ENCODE data around the gene ZFP1. TPM values are rescaled to one million over a fixed set of nuclear protein-coding genes. Genes with fewer than 3 reads are reported as not detected.

Gene ZFP1
- total RNA-seq, 6 donors from 2014 or later, result 4.2 to 10.8 (median 7.0) TPM

DNA sequence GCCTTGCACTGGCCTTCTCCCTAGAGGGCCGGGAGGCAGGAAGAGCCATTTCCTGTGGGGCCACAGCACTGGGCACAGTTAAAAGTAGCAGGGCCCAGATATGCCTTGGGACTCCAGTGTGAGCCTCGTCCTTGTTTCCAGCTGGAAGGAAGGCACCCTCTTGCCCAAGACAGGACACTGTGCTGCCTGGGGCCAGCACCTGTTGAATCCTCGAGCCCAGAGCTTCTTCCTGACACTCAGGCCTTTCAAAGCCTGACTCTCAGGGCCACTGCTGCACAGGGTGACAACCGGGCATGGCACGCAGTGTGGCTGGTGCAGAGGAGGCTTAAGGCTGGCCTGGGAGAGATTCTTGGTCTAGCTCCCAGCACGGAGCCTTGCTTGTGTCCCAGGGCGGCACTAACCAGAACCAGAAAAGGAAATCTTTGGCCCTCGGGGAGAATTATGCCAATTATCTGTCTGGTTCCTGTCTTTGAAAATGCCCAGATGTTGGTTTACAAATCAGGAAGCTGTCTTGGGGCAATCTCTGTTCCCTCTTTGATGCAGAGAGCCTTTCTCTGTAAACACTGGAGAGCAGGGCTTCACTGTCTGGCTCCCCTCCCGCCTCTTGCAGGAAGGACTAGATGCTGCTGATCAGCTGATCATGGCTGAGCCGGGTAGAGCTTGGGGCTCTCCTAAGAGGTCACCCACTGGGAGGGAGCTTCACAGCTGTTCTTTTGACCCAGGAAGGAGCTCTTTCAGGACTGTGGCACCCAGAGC, 42.8 kb upstream of the ZFP1 start:
- H3K4me3 ChIP-seq, result no peak overlapping the region
- ATAC-seq (ENCODE audit: low FRiP score in 2 of 2) (peak; percentile 37 to 62), DNase-seq (peak in 1 of 2 donors; percentile 72)
- H3K27me3 ChIP-seq, result no peaks in the 10 kb centered on the region
- WGBS, 2 donors, result 41 to 43% methylated on average over 4 to 9 of the region's 10 CpGs
- TF ChIP-seq EP300 (IDR thresholded peaks at IDR 0.05) (no peak), CTCF (IDR thresholded peaks at IDR 0.05) (no peak), POLR2A (IDR thresholded peaks at IDR 0.05) (peak in 1 of 4 donors; percentile 15), POLR2AphosphoS5 (IDR thresholded peaks at IDR 0.05) (peak in 1 of 2 donors; percentile 69)
- H3K9me3 ChIP-seq, result no peaks in the 10 kb centered on the region
- no peaks in the 10 kb centered on the region for H3K36me3 ChIP-seq
- peaks cover 43 to 64% (median 61%) of the 10 kb centered on the region in 4 donors for H3K4me1 ChIP-seq
- H3K27ac ChIP-seq, result peak overlapping the region; percentile 70 to 90 (median 82)

DNA sequence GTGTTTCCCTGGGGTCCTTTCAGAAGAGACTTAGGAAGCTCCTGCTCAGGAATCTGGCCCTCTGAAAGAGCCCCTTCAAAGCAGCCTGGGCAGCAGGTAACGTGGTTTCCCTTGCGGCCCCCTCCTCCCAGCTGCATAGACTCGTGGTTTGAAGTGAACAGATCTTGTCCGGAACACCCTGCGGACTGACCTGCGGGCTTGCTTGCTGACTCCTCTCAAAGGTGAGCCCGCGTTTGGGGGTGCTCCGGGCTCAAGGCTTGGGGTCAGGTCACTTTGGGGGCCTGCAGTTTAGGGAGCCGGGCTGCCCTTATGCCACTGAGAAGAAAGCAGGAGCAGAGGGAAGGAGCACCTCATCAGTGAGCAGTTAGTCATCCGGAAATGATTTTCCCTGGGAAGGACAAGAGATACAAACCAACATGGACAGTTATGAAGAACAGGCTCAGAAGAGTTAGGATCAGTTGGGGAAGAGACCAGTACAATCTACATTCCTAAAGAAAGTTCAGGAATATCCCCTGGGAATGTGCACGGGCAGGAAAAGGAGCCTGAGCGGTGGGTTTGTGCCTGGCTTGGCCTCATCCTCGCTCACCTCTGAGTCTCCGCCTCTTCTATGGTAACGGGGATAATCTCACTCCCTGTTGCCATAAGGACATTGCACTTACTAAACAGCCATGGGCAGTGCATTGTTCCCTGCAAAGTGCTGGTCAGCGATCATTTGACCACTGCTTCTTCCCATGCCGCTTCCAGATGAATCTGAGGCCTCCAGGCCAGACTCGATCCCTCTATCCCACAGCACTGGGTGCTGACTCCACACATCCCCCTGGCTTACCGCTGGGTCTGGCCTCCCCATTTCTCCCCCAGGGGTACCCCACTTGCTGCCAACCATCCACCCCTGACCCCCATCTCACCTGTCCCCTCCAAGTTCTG, 41.7 kb upstream of the ZFP1 start:
- peaks cover 55 to 74% (median 72%) of the 10 kb centered on the region in 4 donors for H3K4me1 ChIP-seq
- ATAC-seq (ENCODE audit: low FRiP score in 2 of 2) (no peak), DNase-seq (no peak)
- peak overlapping the region; percentile 70 to 90 (median 82) for H3K27ac ChIP-seq
- H3K9me3 ChIP-seq, result no peaks in the 10 kb centered on the region
- 92 to 96% methylated on average over 17 to 20 of the region's 20 CpGs for WGBS, 2 donors
- no peak for TF ChIP-seq CTCF (IDR thresholded peaks at IDR 0.05)
- TF ChIP-seq POLR2AphosphoS5 (IDR thresholded peaks at IDR 0.05), result no peak
- no peak for TF ChIP-seq POLR2A (IDR thresholded peaks at IDR 0.05)
- TF ChIP-seq EP300 (IDR thresholded peaks at IDR 0.05), result no peak
- no peaks in the 10 kb centered on the region for H3K36me3 ChIP-seq
- no peaks in the 10 kb centered on the region for H3K27me3 ChIP-seq
- no peak overlapping the region for H3K4me3 ChIP-seq

DNA sequence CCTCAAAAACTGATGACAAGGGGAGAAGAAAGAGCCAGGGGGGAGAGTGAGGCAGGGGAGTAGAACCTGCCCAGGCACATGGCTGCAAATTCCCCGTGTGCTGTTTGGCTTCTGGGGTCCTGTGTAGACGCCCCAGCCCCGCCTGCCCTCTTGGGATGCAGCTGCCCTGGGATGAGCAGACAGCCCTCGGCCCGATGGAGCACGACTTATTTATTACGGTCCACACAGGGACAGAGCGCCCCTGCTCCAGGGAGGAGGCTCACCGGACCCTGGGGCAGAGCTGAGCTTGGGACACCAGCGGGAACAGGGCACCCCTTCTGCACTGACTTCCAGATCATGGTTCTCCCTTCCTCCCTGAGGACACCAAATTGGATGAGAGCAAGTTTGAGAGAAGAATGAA, 40.8 kb upstream of the ZFP1 start:
- 65 to 92% methylated on average over 3 to 10 of the region's 10 CpGs for WGBS, 2 donors
- no peak for TF ChIP-seq CTCF (IDR thresholded peaks at IDR 0.05)
- TF ChIP-seq EP300 (IDR thresholded peaks at IDR 0.05), result no peak

DNA sequence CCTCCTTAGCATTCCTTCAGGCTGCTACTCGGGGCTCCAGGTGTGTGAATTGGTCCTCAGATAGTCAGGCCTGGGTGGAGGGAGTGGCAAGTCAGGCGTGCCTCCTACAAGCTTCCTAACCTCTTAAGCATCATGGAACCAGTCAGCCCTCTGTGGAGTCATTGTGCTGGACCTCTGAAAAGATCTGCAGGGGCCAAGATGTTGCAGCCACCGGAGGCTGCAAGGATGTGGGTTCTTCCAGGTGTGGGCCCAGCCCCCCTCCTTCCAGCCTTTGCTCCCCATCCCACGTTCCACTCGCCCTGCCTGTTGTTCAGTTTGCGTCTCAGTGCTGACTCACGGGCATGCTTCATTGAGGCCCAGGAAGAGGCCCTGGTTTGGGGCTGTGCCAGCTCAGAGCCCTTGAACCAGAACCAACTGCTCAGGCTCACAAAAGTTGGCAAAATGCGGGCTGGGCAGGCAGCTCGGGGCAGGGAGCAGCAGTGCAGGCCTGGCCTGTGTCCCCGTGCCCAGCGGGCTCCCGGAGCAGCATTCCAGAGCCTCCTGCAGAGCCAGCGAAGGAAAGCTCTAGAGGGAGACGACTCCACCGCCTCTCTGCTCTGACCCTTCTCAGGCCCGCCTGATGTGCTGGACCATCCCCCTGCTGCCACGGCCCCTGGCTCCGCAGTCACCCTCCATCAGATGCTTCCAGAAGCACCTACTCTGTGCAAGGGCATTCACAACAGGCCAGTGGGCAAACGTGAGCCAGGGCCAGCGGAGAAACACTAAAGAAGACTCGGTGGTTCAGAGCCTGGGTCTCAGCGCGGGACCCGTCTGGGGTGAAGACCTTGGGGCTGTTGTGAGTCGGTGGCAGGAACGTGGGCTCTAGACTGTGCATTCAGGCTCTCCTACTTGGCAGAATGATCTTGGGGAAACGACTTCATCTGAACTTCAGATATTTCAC, 39.3 kb upstream of the ZFP1 start:
- TF ChIP-seq EP300 (IDR thresholded peaks at IDR 0.05), result no peak
- TF ChIP-seq POLR2AphosphoS5 (IDR thresholded peaks at IDR 0.05), result peak; percentile 54 to 65
- peak in 1 of 6 experiments; percentile 3 for TF ChIP-seq CTCF (IDR thresholded peaks at IDR 0.05)
- TF ChIP-seq POLR2A (IDR thresholded peaks at IDR 0.05), result peak in 1 of 4 donors; percentile 32
- Histone ChIP-seq H3K4me3 (no peak overlapping the region), H3K27ac (peak overlapping the region; percentile 54 to 90 (median 68)), H3K9me3 (no peaks in the 10 kb centered on the region), H3K4me1 (peaks cover 58 to 92% (median 87%) of the 10 kb centered on the region in 4 donors), H3K27me3 (no peaks in the 10 kb centered on the region), H3K36me3 (peaks cover 0 to 3% (median 0%) of the 10 kb centered on the region in 4 donors)
- WGBS, 2 donors, result 50 to 56% methylated on average over 15 to 27 of the region's 27 CpGs
- peak; percentile 84 to 95 for DNase-seq
- peak; percentile 22 to 72 for ATAC-seq (ENCODE audit: low FRiP score in 2 of 2)

More for the DNA sequence above, 40.8 kb upstream of the ZFP1 start:
- Histone ChIP-seq H3K4me1 (peaks cover 58 to 83% (median 81%) of the 10 kb centered on the region in 4 donors), H3K27me3 (no peaks in the 10 kb centered on the region), H3K9me3 (no peaks in the 10 kb centered on the region), H3K27ac (peak overlapping the region; percentile 32 to 90 (median 66)), H3K4me3 (no peak overlapping the region), H3K36me3 (no peaks in the 10 kb centered on the region)
- DNase-seq, result peak in 1 of 2 donors; percentile 49
- no peak for ATAC-seq (ENCODE audit: low FRiP score in 2 of 2)

All from upper lobe of left lung (tissue), 6 donors.